ENCODE results near the gene OR2T10.
"Not testable (repeated sequence)": the region's sequence is repeated elsewhere in the genome, so short reads cannot be mapped to it uniquely, and the experiment has no call there.

DNA sequence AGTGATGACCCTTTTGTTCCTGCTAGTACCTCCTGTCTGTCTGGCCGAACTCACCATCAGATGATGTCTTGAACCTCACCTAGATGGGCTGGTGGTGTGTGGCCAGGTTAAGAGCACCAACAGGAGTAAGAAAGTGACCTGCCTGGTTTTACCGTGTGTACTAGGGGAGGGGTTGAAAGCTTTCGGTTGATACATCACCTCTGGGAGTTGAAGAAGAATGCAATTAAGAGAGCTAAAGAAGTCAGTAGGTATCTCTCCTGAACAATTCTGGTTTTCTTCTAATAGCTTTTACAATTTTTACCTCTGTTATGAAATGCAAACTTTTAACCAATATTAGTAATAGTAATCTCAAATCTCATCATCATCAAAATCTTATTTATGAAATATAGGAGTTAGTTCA lies 34.8 kb downstream of the OR2T10 start, which contains the start of gene OR2T29:
- not testable (repeated sequence) for TF ChIP-seq POLR2A, POLR2AphosphoS5 (IDR thresholded peaks at IDR 0.05; ENCODE audit: low read depth, low read length)
